Liver (tissue), 3 donors: ENCODE measurements around the gene TDP2.
"Not testable (repeated sequence)": the region's sequence is repeated elsewhere in the genome, so short reads cannot be mapped to it uniquely, and the experiment has no call there.

ENCODE experiments used
- CTCF ChIP-seq: fragments of 150-350 bp; IDR thresholded peaks from 2 replicates; pipeline ENCODE4 v1.5.1; 2017; ENCODE audit warnings: improper control_type of control experiment, low read depth, low read length; ENCODE audit not compliant: missing input control
- FOXA1 ChIP-seq: IDR thresholded peaks from 2 replicates; pipeline ENCODE4 v1.6.1; 2016; ENCODE audit warnings: antibody characterized with exemption
- GABPA ChIP-seq, 2 donors: IDR thresholded peaks in 1 of 2; conservative IDR thresholded peaks in 1 of 2; 2 replicates each; pipeline ENCODE4 v1.6.1; 2016; ENCODE audit warnings: antibody characterized with exemption in 2 of 2, mild to moderate bottlenecking in 1 of 2, moderate library complexity in 1 of 2
- MAX ChIP-seq: IDR thresholded peaks from 2 replicates; pipeline ENCODE4 v1.6.1; 2016; ENCODE audit warnings: antibody characterized with exemption
- REST ChIP-seq: IDR thresholded peaks from 2 replicates; pipeline ENCODE4 v1.6.1; 2016; ENCODE audit warnings: antibody characterized with exemption, mild to moderate bottlenecking
- TAF1 ChIP-seq: conservative IDR thresholded peaks from 2 replicates; pipeline ENCODE4 v1.6.1; 2016; ENCODE audit warnings: antibody characterized with exemption, mild to moderate bottlenecking
- donor health status: healthy.
- donor health status: healthy.

- not testable (repeated sequence) for TF ChIP-seq GABPA (IDR thresholded peaks at IDR 0.05 in 1 of 2, conservative IDR thresholded peaks at IDR 0.05 in 1 of 2); MAX; REST; CTCF; FOXA1; TAF1
Observed at GRCh38 chr6:24661759-24662158, 4.9 kb downstream of the TDP2 start.
